PC-3 (cell line): ENCODE results near the gene ADARB2.

ENCODE experiments used
- CTCF ChIP-seq: fragments of 300-600 bp; sonication (generic); conservative IDR thresholded peaks from 2 replicates; pipeline ENCODE4 v1.5.1; 2017; ENCODE audit warnings: antibody characterized with exemption, low read depth, mild to moderate bottlenecking, low read length
- EZH2 ChIP-seq: fragments of 300-600 bp; sonication (generic); IDR thresholded peaks from one replicate; pipeline ENCODE4 v1.6.1; 2017; ENCODE audit warnings: antibody characterized with exemption, mild to moderate bottlenecking, low read length; ENCODE audit not compliant: unreplicated experiment
- EZH2phosphoT487 ChIP-seq: fragments of 300-600 bp; sonication (generic); IDR thresholded peaks from 2 replicates; pipeline ENCODE4 v1.6.1; 2018; ENCODE audit warnings: mild to moderate bottlenecking, antibody characterized with exemption, low read length, borderline replicate concordance

- TF ChIP-seq EZH2phosphoT487 (no peak), CTCF (no peak), EZH2 (no peak)
Measured at GRCh38 chr10:1208366-1209311, 528.7 kb downstream of the ADARB2 start.
